Adrenal gland (tissue), 12 donors: ENCODE results near the gene INSRR. TPM values are rescaled to one million over a fixed set of nuclear protein-coding genes. Genes with fewer than 3 reads are reported as not detected.
A peak's percentile ranks its signal among the peaks of the same experiment; 100 is the strongest.

Source experiments
- DNase-seq, 7 donors: peaks; one replicate each; pipeline ENCODE4 v3.0.0-alpha.2; 2019 to 2020
- H3K27ac ChIP-seq, 5 donors: fragments of 200-600 bp; sonication (generic) in 4 of 5; 1 replicate in 3 of 5; 2 replicates in 2 of 5; pipeline versions ENCODE4 v1.5.1 to v1.8.0; 2016 to 2020; ENCODE audit warnings: mild to moderate bottlenecking in 1 of 5
- H3K27me3 ChIP-seq: fragments of 200-600 bp; 2 replicates; pipeline ENCODE4 v1.8.0; 2021
- H3K36me3 ChIP-seq, 2 donors: fragments of 200-600 bp; replicated peaks in 1 of 2; 1 replicate in 1 of 2; 2 replicates in 1 of 2; pipeline versions ENCODE4 v1.5.1 to v1.8.0; 2018 to 2022
- H3K4me1 ChIP-seq, 2 donors: fragments of 200-600 bp; replicated peaks in 1 of 2; 1 replicate in 1 of 2; 2 replicates in 1 of 2; pipeline versions ENCODE4 v1.5.1 to v1.8.0; 2018 to 2021
- H3K4me3 ChIP-seq, 4 donors: fragments of 200-600 bp; sonication (generic) in 3 of 4; one replicate each; pipeline ENCODE4 v1.5.1; 2016 to 2018
- H3K9me3 ChIP-seq, 3 donors: fragments of 200-600 bp; sonication (generic) in 1 of 3; replicated peaks in 1 of 3; 1 replicate in 2 of 3; 2 replicates in 1 of 3; pipeline versions ENCODE4 v1.5.1 to v1.8.0; 2016 to 2021
- CTCF ChIP-seq, 6 experiments: fragments of 450-650 bp in 4 of 6; fragments of 200-600 bp in 2 of 6; sonication (generic) in 1 of 6; IDR thresholded peaks; 1 replicate in 5 of 6; 2 replicates in 1 of 6; pipeline versions ENCODE4 v1.5.1 to v1.8.0; 2016 to 2021; ENCODE audit warnings: antibody characterized with exemption in 6 of 6, mild to moderate bottlenecking in 2 of 6, moderate library complexity in 1 of 6
- POLR2A ChIP-seq, 2 donors: fragments of 450-650 bp; IDR thresholded peaks; one replicate each; pipeline ENCODE4 v1.6.1; 2017; ENCODE audit warnings: antibody characterized with exemption in 2 of 2, mild to moderate bottlenecking in 2 of 2, moderate library complexity in 1 of 2
- WGBS, 4 donors: extraction: QIAGEN DNeasy Blood & Tissue Kit in 2 of 4; methylation state at CpG; one replicate each; pipeline versions ENCODE4 v1.1.5 to v1.1.7; 2013 to 2017; 5-methylcytosine and 5-hydroxymethylcytosine counted together
- intact Hi-C, 2 donors: fragments of 100-400 bp; cut with DNase I; formaldehyde crosslinking; loops; one replicate each; pipeline versions ENCODE4 v1.14.1 to v1.15.0; 2022 to 2023
- polyA plus RNA-seq, 3 donors: library from polyadenylated mRNA; stranded (reverse); fragments of 200-250 nt in 2 of 3; fragments of 350-450 nt in 1 of 3; fragmentation: Illumina TruSeq in 1 of 3; extraction: RNeasy Lipid Tissue Mini Kit (QIAGEN cat#74804) in 1 of 3; gene quantifications; one replicate each; pipeline ENCODE4 v1.2.3, GENCODE V29; 2013 to 2014
- total RNA-seq, 9 donors: library from RNA; depleted of rRNA in 4 of 9; stranded (reverse); fragments of >200 nt in 4 of 9; fragments of 120-200 nt in 1 of 9; fragmentation: NEBNext Ultra II Directional in 1 of 9; extraction: Animal tissue kit (Norgen Biotek cat#: 25700) in 1 of 9; gene quantifications; one replicate each; pipeline versions ENCODE4 v1.1.0 to v1.2.4, GENCODE V29; 2013 to 2023
- donor health status: healthy with polysubstance abuse.
- donor health status: Bipolar disorder and iron deficiency.
- donor health status: DM: yes; HTN: yes; CAD: no.
- donor health status: DM: no; HTN: no; CAD: no.
- donor health status: DM: no; HTN: no; CAD: no.
- donor health status: DM: yes; HTN: yes; CAD: no.

The INSRR gene
- total and polyA plus RNA-seq, 12 donors, result 0.04 to 8.7 (median 0.35) TPM; not detected in 2

- no peaks in the 10 kb centered on the region for H3K9me3 ChIP-seq
- H3K4me3 ChIP-seq, result no peak overlapping the region
- no peaks in the 10 kb centered on the region for H3K36me3 ChIP-seq
- no peak overlapping the region for H3K27ac ChIP-seq
- peaks cover 17% of the 10 kb centered on the region for H3K27me3 ChIP-seq
- H3K4me1 ChIP-seq, result no peaks in the 10 kb centered on the region
- TF ChIP-seq CTCF (IDR thresholded peaks at IDR 0.05) (no peak), POLR2A (IDR thresholded peaks at IDR 0.05) (no peak)
- no peak for DNase-seq
- 23 to 37% (median 33%) methylated on average over 7 to 9 of the region's 9 CpGs for WGBS, 4 donors
- intact Hi-C loops, result loop anchor here in 1 of 2 donors (5.0 kb wide), 1 partner anchor 48 kb away; no protein-coding TSS in a partner anchor
Measured at GRCh38 chr1:156839426-156840109, 19.3 kb downstream of the INSRR start.

- no peaks in the 10 kb centered on the region for H3K36me3 ChIP-seq
- no peak for TF ChIP-seq POLR2A (IDR thresholded peaks at IDR 0.05)
- peak; percentile 69 to 91 (median 82) for TF ChIP-seq CTCF (IDR thresholded peaks at IDR 0.05)
- no peaks in the 10 kb centered on the region for H3K9me3 ChIP-seq
- peaks cover 12% of the 10 kb centered on the region for H3K27me3 ChIP-seq
- no peaks in the 10 kb centered on the region for H3K4me1 ChIP-seq
- intact Hi-C loops, result no loop called here
- no peak overlapping the region for H3K27ac ChIP-seq
- H3K4me3 ChIP-seq, result no peak overlapping the region
- DNase-seq, result peak in 2 of 7 donors; percentile 29 to 46
- 0 to 34% (median 29%) methylated on average over 2 to 7 of the region's 7 CpGs for WGBS, 4 donors
Measured at GRCh38 chr1:156838972-156839371, 19.9 kb downstream of the INSRR start.

GRCh38 chr1:156836892-156837291, 22.0 kb downstream of the INSRR start:
- 61 to 79% (median 75%) methylated on average over 2 to 4 of the region's 4 CpGs for WGBS, 4 donors
- intact Hi-C loops, result no loop called here
- H3K27me3 ChIP-seq, result no peaks in the 10 kb centered on the region
- no peaks in the 10 kb centered on the region for H3K36me3 ChIP-seq
- H3K4me1 ChIP-seq, result no peaks in the 10 kb centered on the region
- H3K27ac ChIP-seq, result no peak overlapping the region
- TF ChIP-seq POLR2A (IDR thresholded peaks at IDR 0.05) (no peak), CTCF (IDR thresholded peaks at IDR 0.05) (no peak)
- no peak for DNase-seq
- H3K4me3 ChIP-seq, result no peak overlapping the region
- no peaks in the 10 kb centered on the region for H3K9me3 ChIP-seq

- intact Hi-C loops, result no loop called here
- Histone ChIP-seq H3K27ac (no peak overlapping the region), H3K4me1 (no peaks in the 10 kb centered on the region), H3K9me3 (no peaks in the 10 kb centered on the region), H3K27me3 (no peaks in the 10 kb centered on the region), H3K4me3 (no peak overlapping the region), H3K36me3 (no peaks in the 10 kb centered on the region)
- WGBS, 4 donors, result 57 to 80% (median 65%) methylated on average over 5 of the region's 5 CpGs
- TF ChIP-seq POLR2A (IDR thresholded peaks at IDR 0.05) (no peak), CTCF (IDR thresholded peaks at IDR 0.05) (no peak)
- no peak for DNase-seq
Measured at GRCh38 chr1:156836041-156836654, 22.8 kb downstream of the INSRR start.
